ENCODE results near the gene GCN1.

GRCh38 chr12:120235369-120236323 lies 41.1 kb upstream of the GCN1 start:
- TF ChIP-seq HDGF (IDR thresholded peaks at IDR 0.05), result no peak
- TF ChIP-seq CBX5 (IDR thresholded peaks at IDR 0.05; ENCODE audit: low read depth), result no peak
- TF ChIP-seq EP300 (IDR thresholded peaks at IDR 0.05; ENCODE audit: borderline replicate concordance in 1 of 2, control insufficient read depth in 1 of 2, low read depth in 2 of 2, low read length in 2 of 2), result no peak
- TF ChIP-seq NR2C1 (IDR thresholded peaks at IDR 0.05), result no peak
- no peak for TF ChIP-seq POLR2AphosphoS5 (IDR thresholded peaks at IDR 0.05; ENCODE audit: low read length)
- no peak for TF ChIP-seq PBX3 (IDR thresholded peaks at IDR 0.05; ENCODE audit: insufficient replicate concordance, low read depth, low read length)
- no peak for TF ChIP-seq ESRRA (IDR thresholded peaks at IDR 0.05; ENCODE audit: low read length)
- TF ChIP-seq CTCF (IDR thresholded peaks at IDR 0.05 in 2 of 3, conservative IDR thresholded peaks at IDR 0.05 in 1 of 3; ENCODE audit: control insufficient read depth in 2 of 3, extremely low read depth in 1 of 3, insufficient read depth in 1 of 3, low read depth in 3 of 3, low read length in 3 of 3), result peak in 2 of 3 experiments; percentile 4 to 16; a peak in 1 of 6 replicates
- TF ChIP-seq CHD2 (IDR thresholded peaks at IDR 0.05; ENCODE audit: borderline replicate concordance, low read depth, low read length), result no peak
- no peak for TF ChIP-seq RBBP5 (conservative IDR thresholded peaks at IDR 0.05)
- TF ChIP-seq NFYB (IDR thresholded peaks at IDR 0.05; ENCODE audit: insufficient read depth, low read depth, low read length), result no peak
- TF ChIP-seq ZNF217 (IDR thresholded peaks at IDR 0.05), result no peak
